HCEC 1CT (cell line): Measurements from ENCODE around the gene IL6R.

ENCODE experiments used
- DNase-seq: peaks from one replicate; pipeline ENCODE4 v3.0.0-alpha.2; 2017

The IL6R gene

GRCh38 chr1:154453574-154454352 is 48.6 kb downstream of the IL6R start:
- peak; percentile 20 for DNase-seq

GRCh38 chr1:154454386-154455120 is 49.4 kb downstream of the IL6R start:
- no peak for DNase-seq

- DNase-seq, result no peak
Observed at GRCh38 chr1:154456631-154457030, 51.5 kb downstream of the IL6R start.

GRCh38 chr1:154459080-154459479 is 53.9 kb downstream of the IL6R start:
- DNase-seq, result no peak

- DNase-seq, result no peak
Observed at GRCh38 chr1:154460695-154461260, 55.6 kb downstream of the IL6R start.

GRCh38 chr1:154463512-154463990 is 58.4 kb downstream of the IL6R start:
- no peak for DNase-seq

GRCh38 chr1:154465621-154466195 is 60.6 kb downstream of the IL6R start:
- no peak for DNase-seq

- no peak for DNase-seq
Observed at GRCh38 chr1:154466206-154466605, 61.1 kb downstream of the IL6R start.

GRCh38 chr1:154466921-154467417 is 61.8 kb downstream of the IL6R start:
- DNase-seq, result no peak

GRCh38 chr1:154467434-154468102 is 62.4 kb downstream of the IL6R start:
- no peak for DNase-seq

- no peak for DNase-seq
Observed at GRCh38 chr1:154468535-154469250, 63.5 kb downstream of the IL6R start.

- no peak for DNase-seq
Observed at GRCh38 chr1:154469844-154470560, 64.9 kb downstream of the IL6R start.

GRCh38 chr1:154471304-154471703 is 66.2 kb downstream of the IL6R start:
- DNase-seq, result no peak

- DNase-seq, result peak; percentile 29
Observed at GRCh38 chr1:154474802-154475201, 69.7 kb downstream of the IL6R start.

GRCh38 chr1:154476791-154477190 is 71.6 kb downstream of the IL6R start:
- no peak for DNase-seq

GRCh38 chr1:154478013-154478412 is 72.9 kb downstream of the IL6R start:
- no peak for DNase-seq

GRCh38 chr1:154478639-154479038 is 73.5 kb downstream of the IL6R start:
- peak; percentile 6 for DNase-seq

GRCh38 chr1:154479764-154480421 is 74.8 kb downstream of the IL6R start:
- DNase-seq, result peak; percentile 67

- no peak for DNase-seq
Observed at GRCh38 chr1:154481053-154481452, 75.9 kb downstream of the IL6R start.

- no peak for DNase-seq
Observed at GRCh38 chr1:154483941-154484803, 79.0 kb downstream of the IL6R start.
